ENCODE data around the gene FBXO31. TPM values are rescaled to one million over a fixed set of nuclear protein-coding genes. Genes with fewer than 3 reads are reported as not detected.

The FBXO31 gene
- total RNA-seq, 4 donors from 2014 or later: 39.9 to 89.3 (median 53.6) TPM

DNA sequence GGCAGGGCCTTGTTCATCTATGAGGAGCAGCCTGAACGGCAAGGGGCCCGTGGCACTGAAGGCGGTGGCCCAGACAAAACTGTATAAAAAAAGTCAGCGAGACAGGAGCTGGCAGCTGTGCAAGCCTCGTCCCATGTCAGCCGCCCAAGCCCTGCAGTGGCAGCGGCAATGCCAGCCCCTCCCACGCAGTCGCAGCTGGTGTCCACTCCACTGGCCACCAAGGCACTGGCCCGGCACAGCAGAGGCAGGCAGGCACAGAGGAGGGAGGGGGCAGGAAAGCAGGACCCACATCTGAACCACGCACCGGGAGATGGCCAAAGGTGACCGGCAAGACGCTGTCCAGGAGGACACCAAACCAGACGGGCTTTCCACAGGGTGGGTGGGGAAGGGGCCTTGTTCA is 50.5 kb downstream of the FBXO31 start:
- TF ChIP-seq POLR2A (IDR thresholded peaks at IDR 0.05) (no peak), POLR2AphosphoS5 (IDR thresholded peaks at IDR 0.05) (no peak), EP300 (IDR thresholded peaks at IDR 0.05) (no peak)
- TF ChIP-seq, protein P1, sequence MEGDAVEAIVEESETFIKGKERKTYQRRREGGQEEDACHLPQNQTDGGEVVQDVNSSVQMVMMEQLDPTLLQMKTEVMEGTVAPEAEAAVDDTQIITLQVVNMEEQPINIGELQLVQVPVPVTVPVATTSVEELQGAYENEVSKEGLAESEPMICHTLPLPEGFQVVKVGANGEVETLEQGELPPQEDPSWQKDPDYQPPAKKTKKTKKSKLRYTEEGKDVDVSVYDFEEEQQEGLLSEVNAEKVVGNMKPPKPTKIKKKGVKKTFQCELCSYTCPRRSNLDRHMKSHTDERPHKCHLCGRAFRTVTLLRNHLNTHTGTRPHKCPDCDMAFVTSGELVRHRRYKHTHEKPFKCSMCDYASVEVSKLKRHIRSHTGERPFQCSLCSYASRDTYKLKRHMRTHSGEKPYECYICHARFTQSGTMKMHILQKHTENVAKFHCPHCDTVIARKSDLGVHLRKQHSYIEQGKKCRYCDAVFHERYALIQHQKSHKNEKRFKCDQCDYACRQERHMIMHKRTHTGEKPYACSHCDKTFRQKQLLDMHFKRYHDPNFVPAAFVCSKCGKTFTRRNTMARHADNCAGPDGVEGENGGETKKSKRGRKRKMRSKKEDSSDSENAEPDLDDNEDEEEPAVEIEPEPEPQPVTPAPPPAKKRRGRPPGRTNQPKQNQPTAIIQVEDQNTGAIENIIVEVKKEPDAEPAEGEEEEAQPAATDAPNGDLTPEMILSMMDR (IDR thresholded peaks at IDR 0.05): no peak
- WGBS: 87% methylated on average over 15 of the region's 15 CpGs
- Histone ChIP-seq H3K27me3 (no peaks in the 10 kb centered on the region), H3K36me3 (peaks cover 85% of the 10 kb centered on the region), H3K4me3 (no peak overlapping the region), H3K9me3 (no peaks in the 10 kb centered on the region), H3K27ac (no peak overlapping the region), H3K4me1 (no peaks in the 10 kb centered on the region)
- DNase-seq (ENCODE audit: low spot score in 2 of 2): no peak

DNA sequence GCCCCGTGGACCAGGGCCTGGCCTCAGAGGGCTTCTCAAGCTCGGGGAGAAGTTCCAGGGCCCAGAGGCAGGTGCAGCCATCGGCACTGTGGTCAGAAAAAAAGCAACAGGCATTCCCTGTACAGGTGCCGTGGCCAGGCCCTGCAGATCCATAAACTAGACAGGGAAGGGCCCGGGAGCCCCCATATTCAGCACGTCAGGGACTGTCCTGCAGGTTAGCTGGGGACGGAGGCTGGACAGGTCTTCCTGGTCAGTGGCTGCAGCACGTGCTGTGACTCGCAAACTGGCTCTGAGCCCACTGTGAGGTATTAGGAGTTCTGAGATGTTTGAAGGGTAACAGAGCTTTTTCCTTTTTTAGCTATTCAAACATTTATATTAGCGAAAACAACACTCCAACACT is 51.4 kb downstream of the FBXO31 start:
- H3K4me3 ChIP-seq: no peak overlapping the region

DNA sequence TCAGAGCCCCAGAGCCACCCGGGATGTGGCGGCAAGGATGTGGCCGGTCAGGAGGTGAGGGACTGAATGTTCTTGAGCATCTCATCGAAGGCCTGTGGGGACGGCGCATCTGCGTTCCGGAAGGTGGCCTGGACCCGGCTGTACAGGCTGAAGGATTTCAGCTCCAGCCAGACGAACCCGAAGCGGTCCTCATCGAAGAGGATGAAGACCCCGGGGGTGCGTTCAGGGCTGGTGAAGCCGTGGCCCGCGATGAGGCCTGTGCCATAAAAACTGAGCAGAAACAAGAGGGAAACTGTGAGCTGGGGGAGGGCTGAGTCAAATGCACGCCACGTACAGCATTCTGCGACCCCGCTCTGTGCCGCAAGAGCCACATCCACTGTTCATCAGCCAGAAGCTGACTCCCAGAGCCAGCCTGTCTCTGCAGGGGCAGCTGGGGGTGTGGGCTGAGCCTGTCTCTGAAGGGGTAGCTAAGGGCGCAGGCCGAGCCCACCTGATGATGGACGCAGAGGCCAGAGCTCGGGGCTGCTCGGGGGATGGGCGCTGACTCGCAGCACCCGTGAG is 52.3 kb downstream of the FBXO31 start:
- Histone ChIP-seq H3K27ac (no peak overlapping the region), H3K27me3 (no peaks in the 10 kb centered on the region), H3K4me1 (peaks cover 8% of the 10 kb centered on the region), H3K4me3 (no peak overlapping the region), H3K36me3 (peaks cover 92% of the 10 kb centered on the region), H3K9me3 (no peaks in the 10 kb centered on the region)
- WGBS: 90% methylated on average over 28 of the region's 31 CpGs
- DNase-seq (ENCODE audit: low spot score in 2 of 2): no peak
- no peak for TF ChIP-seq POLR2AphosphoS5 (IDR thresholded peaks at IDR 0.05)
- TF ChIP-seq, protein P1 (IDR thresholded peaks at IDR 0.05): no peak

More for the DNA sequence above, 51.4 kb downstream of the FBXO31 start:
- no peaks in the 10 kb centered on the region for H3K9me3 ChIP-seq
- WGBS: 84% methylated on average over 8 of the region's 10 CpGs
- H3K36me3 ChIP-seq: peaks cover 90% of the 10 kb centered on the region
- H3K4me1 ChIP-seq: peaks cover under 1% of the 10 kb centered on the region
- DNase-seq (ENCODE audit: low spot score in 2 of 2): no peak
- H3K27ac ChIP-seq: no peak overlapping the region
- no peaks in the 10 kb centered on the region for H3K27me3 ChIP-seq
- TF ChIP-seq POLR2AphosphoS5 (IDR thresholded peaks at IDR 0.05): no peak
- no peak for TF ChIP-seq EP300 (IDR thresholded peaks at IDR 0.05)
- no peak for TF ChIP-seq POLR2A (IDR thresholded peaks at IDR 0.05)
- TF ChIP-seq, protein P1 (IDR thresholded peaks at IDR 0.05): no peak

DNA sequence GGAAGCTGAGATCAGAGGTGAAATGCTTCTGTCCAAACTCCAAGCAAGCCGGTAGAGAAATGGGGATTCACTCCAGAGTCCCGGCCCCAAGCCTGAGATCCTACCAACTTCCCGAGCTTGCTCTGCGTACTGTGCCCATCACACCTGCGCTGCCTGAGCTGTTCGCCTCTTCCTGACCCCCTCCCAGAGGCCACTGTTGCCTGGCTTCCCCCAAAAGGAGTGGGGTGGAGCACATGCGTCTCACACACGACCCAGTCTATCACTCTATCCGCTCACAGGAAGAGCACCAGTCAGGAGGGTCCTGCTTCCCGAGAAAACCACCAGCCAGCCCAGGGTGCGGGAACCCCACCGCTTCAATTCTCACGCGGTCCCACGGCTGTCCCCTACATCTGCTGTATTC is 52.9 kb downstream of the FBXO31 start:
- H3K9me3 ChIP-seq: no peaks in the 10 kb centered on the region
- H3K4me1 ChIP-seq: peaks cover 14% of the 10 kb centered on the region
- no peaks in the 10 kb centered on the region for H3K27me3 ChIP-seq
- no peak for DNase-seq (ENCODE audit: low spot score in 2 of 2)
- H3K36me3 ChIP-seq: peaks cover 85% of the 10 kb centered on the region
- H3K4me3 ChIP-seq: no peak overlapping the region
- WGBS: 85% methylated on average over 15 of the region's 15 CpGs
- H3K27ac ChIP-seq: no peak overlapping the region
- TF ChIP-seq EP300 (IDR thresholded peaks at IDR 0.05) (no peak), POLR2A (IDR thresholded peaks at IDR 0.05) (no peak), POLR2AphosphoS5 (IDR thresholded peaks at IDR 0.05) (no peak)
- TF ChIP-seq, protein P1 (IDR thresholded peaks at IDR 0.05): no peak

DNA sequence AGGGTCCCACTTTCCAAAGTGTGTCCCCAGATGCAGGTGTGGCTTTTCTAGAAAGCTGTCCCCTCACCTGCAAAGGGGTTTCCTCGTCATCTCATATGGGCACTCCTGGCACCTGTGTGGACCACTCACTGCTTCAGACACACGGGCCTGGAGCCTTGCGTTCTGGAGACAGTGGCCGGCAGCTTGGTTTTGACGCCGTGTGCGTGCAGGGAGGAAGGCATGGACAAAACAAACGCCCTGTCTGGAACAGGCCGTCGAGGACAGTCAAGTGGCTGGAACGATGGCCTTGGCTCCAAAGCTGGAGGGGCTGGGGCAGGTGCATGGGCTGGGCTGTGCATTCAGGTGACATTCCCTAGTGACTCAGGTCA is 53.3 kb downstream of the FBXO31 start:
- Histone ChIP-seq H3K4me3 (no peak overlapping the region), H3K27ac (no peak overlapping the region), H3K27me3 (no peaks in the 10 kb centered on the region), H3K9me3 (no peaks in the 10 kb centered on the region), H3K4me1 (peaks cover 18% of the 10 kb centered on the region), H3K36me3 (peaks cover 81% of the 10 kb centered on the region)
- DNase-seq (ENCODE audit: low spot score in 2 of 2): no peak
- 89% methylated on average over 10 of the region's 11 CpGs for WGBS
- TF ChIP-seq POLR2AphosphoS5 (IDR thresholded peaks at IDR 0.05) (no peak), POLR2A (IDR thresholded peaks at IDR 0.05) (no peak), EP300 (IDR thresholded peaks at IDR 0.05) (no peak)
- TF ChIP-seq, protein P1 (IDR thresholded peaks at IDR 0.05): no peak
